Renal cortex interstitium (tissue), 11 donors: ENCODE results near the gene HOXD10. TPM values are rescaled to one million over a fixed set of nuclear protein-coding genes. Genes with fewer than 3 reads are reported as not detected.

Source experiments
- DNase-seq, 11 donors: peaks; one replicate each; pipeline ENCODE4 v3.0.0-alpha.2; 2013; ENCODE audit warnings: low read depth in 9 of 11, low spot score in 4 of 11; ENCODE audit errors: extremely low read depth in 1 of 11
- polyA plus RNA-seq, 3 donors: library from polyadenylated mRNA; unstranded; fragments of 120-200 nt; gene quantifications; one replicate each; pipeline ENCODE4 v1.2.1, GENCODE V29; 2013; ENCODE audit not compliant: insufficient read length in 3 of 3

Gene HOXD10
- polyA plus RNA-seq, 3 donors, result 163 to 188 (median 178) TPM

GRCh38 chr2:176079831-176080539, 36.6 kb upstream of the HOXD10 start:
- no peak for DNase-seq

- DNase-seq, result no peak
Observed at GRCh38 chr2:176080540-176081375, 35.8 kb upstream of the HOXD10 start.

- DNase-seq, result peak in 1 of 11 donors; percentile 53
Observed at GRCh38 chr2:176081376-176081836, 35.2 kb upstream of the HOXD10 start.

- peak in 1 of 11 donors; percentile 44 for DNase-seq
Observed at GRCh38 chr2:176081837-176082524, 34.6 kb upstream of the HOXD10 start.

- no peak for DNase-seq
Observed at GRCh38 chr2:176082525-176082823, 34.1 kb upstream of the HOXD10 start.

GRCh38 chr2:176082824-176083751, 33.5 kb upstream of the HOXD10 start:
- peak in 1 of 11 donors; percentile 39 for DNase-seq

GRCh38 chr2:176083796-176084261, 32.7 kb upstream of the HOXD10 start, which contains the start of gene EVX2:
EVX2 (minus strand) TSS chr2:176083962; CDS start chr2:176083776, 186 bp downstream.
- peak in 1 of 11 donors; percentile 28 for DNase-seq

- no peak for DNase-seq
Observed at GRCh38 chr2:176084611-176085119, 31.9 kb upstream of the HOXD10 start.

- DNase-seq, result no peak
Observed at GRCh38 chr2:176085120-176085788, 31.3 kb upstream of the HOXD10 start.

GRCh38 chr2:176085861-176086771, 30.5 kb upstream of the HOXD10 start:
- DNase-seq, result no peak

GRCh38 chr2:176087330-176088047, 29.1 kb upstream of the HOXD10 start:
- DNase-seq, result no peak

- no peak for DNase-seq
Observed at GRCh38 chr2:176088048-176088936, 28.3 kb upstream of the HOXD10 start.

GRCh38 chr2:176088937-176089842, 27.4 kb upstream of the HOXD10 start:
- DNase-seq, result no peak

GRCh38 chr2:176089843-176090395, 26.7 kb upstream of the HOXD10 start:
- no peak for DNase-seq
